NCI-H2227 (cell line): ENCODE measurements around the gene FPR2.
"Not testable (repeated sequence)": the region's sequence is repeated elsewhere in the genome, so short reads cannot be mapped to it uniquely, and the experiment has no call there.

Experiments used
- DNase-seq: peaks from one replicate; lab custom pipeline; 2025; ENCODE audit not compliant: unreplicated experiment; lab: John Stamatoyannopoulos, UW

FPR2 gene

GRCh38 chr19:51803967-51804366, 43.0 kb downstream of the FPR2 start:
- no peak for DNase-seq

- DNase-seq: not testable (repeated sequence)
Measured at GRCh38 chr19:51804789-51805188, 43.8 kb downstream of the FPR2 start.

- not testable (repeated sequence) for DNase-seq
Measured at GRCh38 chr19:51805396-51805795, 44.4 kb downstream of the FPR2 start.

- DNase-seq: not testable (repeated sequence)
Measured at GRCh38 chr19:51806571-51806970, 45.6 kb downstream of the FPR2 start.

- DNase-seq: no peak
Measured at GRCh38 chr19:51807111-51807701, 46.2 kb downstream of the FPR2 start.

- no peak for DNase-seq
Measured at GRCh38 chr19:51807925-51808324, 46.9 kb downstream of the FPR2 start.

- DNase-seq: no peak
Measured at GRCh38 chr19:51808333-51808986, 47.5 kb downstream of the FPR2 start.

- DNase-seq: no peak
Measured at GRCh38 chr19:51809787-51810186, 48.8 kb downstream of the FPR2 start.

- no peak for DNase-seq
Measured at GRCh38 chr19:51810223-51810622, 49.2 kb downstream of the FPR2 start.

- no peak for DNase-seq
Measured at GRCh38 chr19:51811344-51811743, 50.4 kb downstream of the FPR2 start.

GRCh38 chr19:51815043-51815442, 54.1 kb downstream of the FPR2 start:
- DNase-seq: no peak

GRCh38 chr19:51816711-51817110, 55.7 kb downstream of the FPR2 start:
- DNase-seq: no peak

- DNase-seq: no peak
Measured at GRCh38 chr19:51820011-51820410, 59.0 kb downstream of the FPR2 start.
